ENCODE data around the gene SLC25A23. TPM values are rescaled to one million over a fixed set of nuclear protein-coding genes. Genes with fewer than 3 reads are reported as not detected.
A peak's percentile ranks its signal among the peaks of the same experiment; 100 is the strongest.

The SLC25A23 gene
- total RNA-seq, 1 donor from 2014 or later, result 76.2 TPM

DNA sequence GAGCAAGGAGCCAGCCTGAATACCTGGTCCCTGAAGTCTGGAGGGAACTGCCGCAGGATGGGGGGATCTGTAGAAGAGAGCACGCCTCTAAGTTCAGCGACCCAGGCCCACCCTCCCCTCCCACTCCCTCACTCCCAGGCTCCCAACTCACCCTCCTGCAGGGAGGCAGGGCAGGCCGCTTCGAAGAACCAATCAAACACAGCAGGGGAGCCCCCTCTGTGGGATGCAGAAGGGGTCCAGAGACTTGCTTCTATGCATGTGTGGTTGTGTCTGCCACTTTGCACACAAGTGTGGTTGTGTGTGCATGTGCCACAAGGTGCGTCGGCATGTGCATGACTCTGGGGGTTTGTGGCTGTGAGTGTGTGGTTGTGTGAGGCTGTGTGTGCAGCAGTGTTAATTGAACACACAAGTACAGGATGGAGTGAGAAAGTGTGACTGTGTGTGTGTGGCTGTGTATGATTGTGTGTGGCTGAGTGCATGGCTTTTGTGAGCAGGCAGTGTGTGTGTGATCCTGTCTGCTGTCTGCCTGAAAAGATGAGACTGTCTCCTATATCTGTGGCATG lies 20.3 kb upstream of the SLC25A23 start:
- Mint-ChIP-seq H3K4me3 (ENCODE audit: low read depth) (no peak overlapping the region), H3K27ac (no peak overlapping the region), H3K4me1 (ENCODE audit: low read depth) (no peaks in the 10 kb centered on the region), H3K36me3 (ENCODE audit: insufficient read depth) (no peaks in the 10 kb centered on the region), H3K27me3 (peaks cover 20% of the 10 kb centered on the region), H3K9me3 (ENCODE audit: low read depth) (no peaks in the 10 kb centered on the region)
- TF ChIP-seq, protein P1, sequence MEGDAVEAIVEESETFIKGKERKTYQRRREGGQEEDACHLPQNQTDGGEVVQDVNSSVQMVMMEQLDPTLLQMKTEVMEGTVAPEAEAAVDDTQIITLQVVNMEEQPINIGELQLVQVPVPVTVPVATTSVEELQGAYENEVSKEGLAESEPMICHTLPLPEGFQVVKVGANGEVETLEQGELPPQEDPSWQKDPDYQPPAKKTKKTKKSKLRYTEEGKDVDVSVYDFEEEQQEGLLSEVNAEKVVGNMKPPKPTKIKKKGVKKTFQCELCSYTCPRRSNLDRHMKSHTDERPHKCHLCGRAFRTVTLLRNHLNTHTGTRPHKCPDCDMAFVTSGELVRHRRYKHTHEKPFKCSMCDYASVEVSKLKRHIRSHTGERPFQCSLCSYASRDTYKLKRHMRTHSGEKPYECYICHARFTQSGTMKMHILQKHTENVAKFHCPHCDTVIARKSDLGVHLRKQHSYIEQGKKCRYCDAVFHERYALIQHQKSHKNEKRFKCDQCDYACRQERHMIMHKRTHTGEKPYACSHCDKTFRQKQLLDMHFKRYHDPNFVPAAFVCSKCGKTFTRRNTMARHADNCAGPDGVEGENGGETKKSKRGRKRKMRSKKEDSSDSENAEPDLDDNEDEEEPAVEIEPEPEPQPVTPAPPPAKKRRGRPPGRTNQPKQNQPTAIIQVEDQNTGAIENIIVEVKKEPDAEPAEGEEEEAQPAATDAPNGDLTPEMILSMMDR (IDR thresholded peaks at IDR 0.05; ENCODE audit: unreplicated experiment), result no peak
- DNase-seq (ENCODE audit: low spot score, unreplicated experiment), result no peak

DNA sequence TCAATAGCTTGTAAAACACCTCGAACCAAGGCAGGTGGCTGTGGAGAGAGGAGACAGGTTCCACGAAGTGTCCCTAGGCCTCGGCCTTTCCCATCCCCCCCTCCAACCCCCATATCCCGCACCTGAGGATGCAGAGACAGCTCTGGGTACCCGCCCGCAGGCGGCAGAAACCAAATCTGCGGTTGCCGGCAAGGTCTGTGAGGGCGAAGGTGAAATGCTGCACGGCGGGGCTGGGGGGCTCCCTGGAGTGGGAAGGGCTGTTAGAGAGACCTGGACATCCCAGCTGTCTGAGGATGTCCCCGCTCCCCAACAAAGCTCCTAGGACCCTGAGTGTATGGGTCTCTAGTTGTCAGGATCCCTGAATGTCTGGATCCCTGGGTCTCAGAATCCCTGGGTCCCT lies 19.2 kb upstream of the SLC25A23 start:
- TF ChIP-seq, protein P1 (IDR thresholded peaks at IDR 0.05; ENCODE audit: unreplicated experiment), result no peak
- H3K36me3 Mint-ChIP-seq (ENCODE audit: insufficient read depth), result no peaks in the 10 kb centered on the region
- no peak for DNase-seq (ENCODE audit: low spot score, unreplicated experiment)
- H3K27ac Mint-ChIP-seq, result no peak overlapping the region
- H3K9me3 Mint-ChIP-seq (ENCODE audit: low read depth), result no peaks in the 10 kb centered on the region
- peaks cover 21% of the 10 kb centered on the region for H3K27me3 Mint-ChIP-seq
- no peak overlapping the region for H3K4me3 Mint-ChIP-seq (ENCODE audit: low read depth)
- H3K4me1 Mint-ChIP-seq (ENCODE audit: low read depth), result peaks cover under 1% of the 10 kb centered on the region

DNA sequence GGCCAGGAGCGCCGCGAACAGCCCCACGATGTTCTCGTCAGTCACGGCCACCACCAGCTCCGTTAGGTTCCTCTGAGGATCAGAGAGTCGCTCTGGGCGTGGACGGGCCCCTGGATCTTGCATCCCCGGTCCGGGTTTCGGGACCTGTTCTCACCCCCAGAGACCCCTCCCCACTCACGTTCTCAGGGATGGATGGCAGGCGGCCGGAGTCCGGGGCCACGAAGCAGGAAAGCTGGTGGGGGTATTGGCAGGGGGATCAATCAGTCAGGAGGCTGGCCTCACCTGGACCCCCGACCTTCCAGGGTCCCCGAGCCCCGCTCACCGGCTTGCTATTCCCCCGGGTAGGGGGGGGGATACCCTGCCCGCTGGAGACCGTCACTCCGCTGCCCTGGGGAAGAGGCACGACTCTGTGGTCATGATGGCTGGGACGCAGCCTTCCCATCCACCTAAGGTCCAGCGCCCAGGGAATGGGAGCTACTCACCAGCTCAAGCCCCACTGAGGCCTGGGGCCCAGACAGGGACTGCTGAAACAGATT lies 17.4 kb upstream of the SLC25A23 start:
- Mint-ChIP-seq H3K9me3 (ENCODE audit: low read depth) (no peaks in the 10 kb centered on the region), H3K27me3 (peaks cover 21% of the 10 kb centered on the region), H3K4me3 (ENCODE audit: low read depth) (no peak overlapping the region), H3K27ac (no peak overlapping the region), H3K4me1 (ENCODE audit: low read depth) (peaks cover 4% of the 10 kb centered on the region), H3K36me3 (ENCODE audit: insufficient read depth) (no peaks in the 10 kb centered on the region)
- TF ChIP-seq, protein P1 (IDR thresholded peaks at IDR 0.05; ENCODE audit: unreplicated experiment), result no peak
- DNase-seq (ENCODE audit: low spot score, unreplicated experiment), result no peak

DNA sequence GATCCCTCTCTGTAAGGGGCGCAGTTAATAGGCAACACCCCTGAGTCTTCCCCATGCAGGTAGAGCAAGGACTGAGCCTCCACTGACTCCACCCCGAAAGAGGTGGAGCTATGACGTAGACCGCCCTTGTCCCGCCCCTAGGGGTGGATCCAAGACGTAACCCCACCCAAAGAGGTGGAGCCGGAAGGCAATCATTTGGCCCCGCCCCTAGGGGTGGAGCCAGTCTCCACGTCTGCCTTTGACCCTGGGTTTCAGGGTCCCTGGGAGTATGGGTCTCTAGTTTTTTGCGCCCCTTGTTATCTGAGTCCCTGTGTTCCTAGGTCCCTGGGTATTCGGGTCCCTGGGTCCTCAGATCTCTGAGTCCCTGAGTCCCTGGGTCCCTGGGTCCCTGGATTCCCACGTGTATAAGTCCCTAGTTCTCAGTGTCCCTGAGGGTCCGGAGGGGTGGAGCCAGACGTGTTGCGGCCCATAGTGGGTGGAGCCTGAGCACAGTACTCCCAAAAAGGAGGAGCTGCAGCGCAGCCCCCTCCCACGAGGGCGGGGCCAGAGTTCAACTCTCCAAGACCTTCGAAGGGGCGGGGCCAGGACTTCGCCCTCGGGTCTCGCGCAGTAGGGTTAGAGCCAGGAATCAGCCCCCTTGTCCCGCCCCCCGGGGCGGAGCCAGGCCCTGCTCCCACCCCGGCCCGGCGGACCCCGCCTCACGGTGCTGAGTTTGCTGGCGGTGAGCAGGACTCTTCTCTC lies 16.7 kb upstream of the SLC25A23 start:
- no peak overlapping the region for H3K27ac Mint-ChIP-seq
- H3K4me1 Mint-ChIP-seq (ENCODE audit: low read depth), result peaks cover 4% of the 10 kb centered on the region
- H3K27me3 Mint-ChIP-seq, result peaks cover 21% of the 10 kb centered on the region
- peak; percentile 78 for DNase-seq (ENCODE audit: low spot score, unreplicated experiment)
- TF ChIP-seq, protein P1 (IDR thresholded peaks at IDR 0.05; ENCODE audit: unreplicated experiment), result no peak
- H3K9me3 Mint-ChIP-seq (ENCODE audit: low read depth), result no peaks in the 10 kb centered on the region
- H3K36me3 Mint-ChIP-seq (ENCODE audit: insufficient read depth), result no peaks in the 10 kb centered on the region
- peak overlapping the region; percentile 60 for H3K4me3 Mint-ChIP-seq (ENCODE audit: low read depth)

DNA sequence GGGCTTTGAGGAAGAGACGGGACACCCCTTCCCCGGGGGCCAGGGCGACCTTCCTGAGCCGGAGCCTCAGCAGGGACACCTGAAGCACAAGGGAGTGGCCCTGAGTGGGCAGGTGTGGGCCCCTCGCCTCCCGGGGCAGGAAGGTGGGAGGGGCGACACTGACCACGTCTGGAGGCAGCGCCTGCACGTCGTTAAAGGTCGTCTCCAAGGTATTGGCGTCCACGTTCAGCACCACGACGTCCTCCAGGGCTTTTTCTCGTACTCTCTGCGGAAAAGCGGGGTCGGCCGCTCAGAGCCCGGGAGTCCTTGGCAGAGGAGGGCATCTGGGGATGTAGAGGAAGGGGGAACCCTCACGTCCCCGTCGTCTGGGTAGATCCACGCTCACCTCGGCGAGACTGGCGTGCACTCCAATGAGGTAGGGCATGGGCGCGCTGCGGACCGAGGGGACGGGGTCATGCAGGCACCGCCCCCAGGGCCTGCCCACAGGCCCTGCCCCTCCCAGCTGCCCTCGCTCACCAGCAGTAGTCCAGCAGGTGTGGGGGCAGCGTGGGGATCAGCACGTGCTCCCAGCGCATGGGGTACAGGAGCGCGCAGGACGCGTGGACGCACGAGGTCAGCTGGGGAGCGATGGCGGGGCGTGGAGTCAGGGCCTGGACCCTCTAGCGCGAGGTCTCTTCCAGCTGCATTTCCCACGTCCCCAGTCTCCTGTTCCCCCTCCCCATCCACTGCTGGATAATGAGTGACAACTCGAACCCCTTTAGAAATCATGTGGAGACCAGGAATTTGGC lies 15.9 kb upstream of the SLC25A23 start:
- TF ChIP-seq, protein P1 (IDR thresholded peaks at IDR 0.05; ENCODE audit: unreplicated experiment), result no peak
- Mint-ChIP-seq H3K4me1 (ENCODE audit: low read depth) (peaks cover 4% of the 10 kb centered on the region), H3K9me3 (ENCODE audit: low read depth) (no peaks in the 10 kb centered on the region), H3K36me3 (ENCODE audit: insufficient read depth) (no peaks in the 10 kb centered on the region), H3K4me3 (ENCODE audit: low read depth) (peak overlapping the region; percentile 52), H3K27ac (no peak overlapping the region), H3K27me3 (peaks cover 18% of the 10 kb centered on the region)
- no peak for DNase-seq (ENCODE audit: low spot score, unreplicated experiment)

Measured in progenitor cell of endocrine pancreas (in vitro differentiated cells).